GM12872 (cell line): ENCODE results near the gene SARS2.

Source experiments
- TF ChIP-seq, protein P1 (sequence below): IDR thresholded peaks from 3 replicates; pipeline ENCODE4 v1.5.1; 2011; ENCODE audit warnings: low read depth, mild to moderate bottlenecking, low read length, moderate library complexity; ENCODE audit not compliant: insufficient read depth

The SARS2 gene

DNA sequence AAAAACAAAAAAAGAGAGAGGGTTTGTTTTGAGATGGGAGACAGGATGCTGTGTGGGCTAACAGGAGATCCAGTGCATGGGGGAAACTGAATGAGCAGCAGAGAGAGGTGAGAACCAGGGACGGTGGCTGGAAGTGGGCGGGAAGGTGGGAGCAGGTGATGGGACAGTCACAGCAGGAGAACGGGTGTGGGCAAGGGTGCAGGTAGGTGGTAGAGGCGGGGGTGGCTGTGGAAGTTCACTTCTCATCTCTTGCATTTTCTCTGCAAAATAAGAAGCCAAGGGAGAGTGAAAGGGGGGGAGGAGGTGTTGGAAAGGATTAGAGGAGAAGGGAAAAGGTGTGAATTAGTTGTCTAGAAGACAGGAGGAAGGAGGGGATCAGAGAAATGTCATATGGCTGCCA lies 23.1 kb upstream of the SARS2 start:
- TF ChIP-seq, protein P1, sequence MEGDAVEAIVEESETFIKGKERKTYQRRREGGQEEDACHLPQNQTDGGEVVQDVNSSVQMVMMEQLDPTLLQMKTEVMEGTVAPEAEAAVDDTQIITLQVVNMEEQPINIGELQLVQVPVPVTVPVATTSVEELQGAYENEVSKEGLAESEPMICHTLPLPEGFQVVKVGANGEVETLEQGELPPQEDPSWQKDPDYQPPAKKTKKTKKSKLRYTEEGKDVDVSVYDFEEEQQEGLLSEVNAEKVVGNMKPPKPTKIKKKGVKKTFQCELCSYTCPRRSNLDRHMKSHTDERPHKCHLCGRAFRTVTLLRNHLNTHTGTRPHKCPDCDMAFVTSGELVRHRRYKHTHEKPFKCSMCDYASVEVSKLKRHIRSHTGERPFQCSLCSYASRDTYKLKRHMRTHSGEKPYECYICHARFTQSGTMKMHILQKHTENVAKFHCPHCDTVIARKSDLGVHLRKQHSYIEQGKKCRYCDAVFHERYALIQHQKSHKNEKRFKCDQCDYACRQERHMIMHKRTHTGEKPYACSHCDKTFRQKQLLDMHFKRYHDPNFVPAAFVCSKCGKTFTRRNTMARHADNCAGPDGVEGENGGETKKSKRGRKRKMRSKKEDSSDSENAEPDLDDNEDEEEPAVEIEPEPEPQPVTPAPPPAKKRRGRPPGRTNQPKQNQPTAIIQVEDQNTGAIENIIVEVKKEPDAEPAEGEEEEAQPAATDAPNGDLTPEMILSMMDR, result no peak

DNA sequence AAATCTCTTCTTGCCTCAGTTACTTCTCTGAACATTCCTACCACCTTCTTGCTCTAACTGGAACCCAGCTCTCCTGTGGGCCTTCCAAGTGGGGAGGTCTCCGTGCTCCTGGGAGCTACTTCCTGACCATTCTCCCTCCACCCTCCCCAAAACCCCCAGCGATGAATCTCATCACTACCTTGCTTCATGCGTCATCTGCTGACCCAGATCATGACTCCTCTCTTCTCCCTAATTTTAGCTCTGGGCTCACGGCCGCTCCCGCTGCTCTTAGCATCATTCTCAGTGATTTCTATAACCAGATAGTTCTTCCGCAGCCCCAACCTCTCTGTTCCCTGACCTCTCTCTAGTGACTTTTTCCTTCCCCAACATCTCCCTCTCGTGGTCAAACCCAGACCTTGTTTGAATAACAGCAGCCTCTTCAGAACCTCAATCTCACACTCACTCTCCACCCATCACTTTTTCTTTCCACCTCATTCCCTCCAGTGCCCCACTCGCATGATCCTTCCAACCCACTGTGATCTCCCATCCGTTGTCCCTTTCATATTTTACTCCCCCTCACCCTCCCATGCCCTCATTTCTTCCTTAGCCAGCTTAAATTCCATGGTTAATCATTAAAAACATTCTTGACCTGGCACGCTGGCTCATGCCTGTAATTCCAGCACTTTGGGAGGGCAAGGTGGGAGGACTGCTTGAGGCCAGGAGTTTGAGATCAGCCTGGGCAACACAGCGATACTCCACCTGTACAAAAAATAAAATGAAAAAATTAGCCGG lies 22.0 kb upstream of the SARS2 start:
- TF ChIP-seq, protein P1, result peak; percentile 64

DNA sequence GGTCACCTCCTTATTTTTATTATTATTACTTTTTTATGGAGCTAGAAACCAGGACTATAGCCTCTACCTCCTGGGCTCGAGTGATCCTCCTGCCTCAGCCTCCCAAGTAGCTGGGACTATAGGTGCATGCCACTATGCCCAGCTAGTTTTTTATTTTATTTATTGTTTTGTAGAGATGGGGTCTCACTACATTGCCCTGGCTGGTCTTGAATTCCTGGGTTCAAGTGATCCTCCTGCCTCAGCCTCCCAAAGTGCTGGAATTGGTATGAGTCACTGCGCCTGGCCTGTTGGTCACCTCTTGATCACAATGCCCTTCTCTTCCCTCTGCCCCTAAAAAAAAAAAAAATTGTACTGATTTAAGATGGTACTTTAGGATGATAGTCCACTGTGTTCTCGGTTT lies 20.6 kb upstream of the SARS2 start:
- TF ChIP-seq, protein P1, result no peak

DNA sequence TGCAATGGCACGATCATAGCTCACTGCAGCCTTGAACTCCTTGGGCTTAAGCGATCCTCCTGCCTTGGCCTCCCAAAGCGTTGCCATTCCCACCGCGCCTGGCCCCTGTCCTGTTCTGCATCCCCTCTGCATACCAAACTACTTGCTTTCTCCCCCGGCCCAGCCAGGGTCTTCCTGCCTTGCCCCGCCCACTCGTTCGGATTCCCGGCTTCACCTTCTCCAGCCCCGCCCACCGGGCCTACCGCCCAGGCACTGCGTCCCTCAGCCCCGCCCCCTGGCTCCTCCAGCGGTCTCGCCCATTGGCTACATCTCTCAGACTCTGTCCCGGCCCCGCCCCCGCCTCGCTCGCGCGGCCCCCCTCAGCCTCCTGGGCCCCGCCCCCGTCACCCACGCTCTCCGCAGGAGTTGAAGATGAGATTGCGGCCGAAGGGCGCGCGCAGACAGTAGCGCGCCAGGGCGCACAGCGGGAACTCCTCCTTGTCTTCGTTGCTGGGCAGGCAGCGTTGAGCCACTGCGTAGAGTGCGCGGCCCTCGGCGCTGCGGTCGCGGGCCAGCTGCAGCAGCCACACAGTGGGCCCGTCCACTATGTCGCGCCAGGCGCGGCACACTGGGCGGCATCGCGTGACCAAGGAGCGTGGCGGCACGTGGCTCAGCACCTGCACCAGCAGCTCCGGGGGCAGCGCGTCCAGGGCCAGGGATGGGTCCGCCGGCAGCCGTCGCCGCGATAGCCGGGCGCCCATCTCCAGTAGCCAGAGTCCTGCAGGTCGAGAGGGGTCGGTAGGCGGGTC lies 19.2 kb upstream of the SARS2 start:
- TF ChIP-seq, protein P1, result no peak

DNA sequence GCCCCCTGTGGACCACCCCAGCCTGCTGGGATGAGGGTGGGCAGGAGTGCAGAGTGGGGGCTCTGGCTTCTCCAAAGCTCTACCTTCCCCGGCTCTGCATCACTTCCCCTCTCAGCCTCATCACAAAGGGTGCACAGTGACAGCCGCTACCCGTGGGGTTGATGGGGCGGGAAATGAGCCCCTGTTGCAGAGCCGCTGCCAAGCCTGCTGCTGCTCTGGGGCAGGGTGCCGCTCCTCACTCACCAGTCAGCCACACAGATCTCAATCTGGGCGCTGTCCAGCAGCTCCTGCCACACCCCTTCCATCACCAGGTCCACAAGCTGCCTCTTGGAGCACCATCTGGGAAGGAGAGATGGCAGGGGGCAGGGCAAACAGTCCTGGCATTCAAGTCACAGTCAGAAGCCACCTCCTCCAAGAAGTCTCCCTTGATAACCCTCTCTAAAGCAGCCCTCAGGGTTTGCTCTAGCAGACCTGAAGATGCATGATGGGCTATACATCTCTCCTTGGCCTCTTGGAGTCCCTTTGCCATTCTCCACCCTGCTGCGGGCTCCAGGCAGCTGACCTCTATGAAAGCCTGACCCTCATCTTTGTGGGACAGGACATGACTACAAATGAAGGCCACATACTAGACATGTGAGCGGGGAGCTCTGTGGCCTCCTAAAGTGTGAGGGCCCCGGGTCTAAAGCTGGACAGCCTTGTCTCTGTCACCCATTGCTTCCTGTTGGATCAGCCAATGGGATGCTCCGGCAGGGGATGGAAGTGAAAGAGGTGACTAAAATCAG lies 15.9 kb upstream of the SARS2 start:
- TF ChIP-seq, protein P1, result no peak

DNA sequence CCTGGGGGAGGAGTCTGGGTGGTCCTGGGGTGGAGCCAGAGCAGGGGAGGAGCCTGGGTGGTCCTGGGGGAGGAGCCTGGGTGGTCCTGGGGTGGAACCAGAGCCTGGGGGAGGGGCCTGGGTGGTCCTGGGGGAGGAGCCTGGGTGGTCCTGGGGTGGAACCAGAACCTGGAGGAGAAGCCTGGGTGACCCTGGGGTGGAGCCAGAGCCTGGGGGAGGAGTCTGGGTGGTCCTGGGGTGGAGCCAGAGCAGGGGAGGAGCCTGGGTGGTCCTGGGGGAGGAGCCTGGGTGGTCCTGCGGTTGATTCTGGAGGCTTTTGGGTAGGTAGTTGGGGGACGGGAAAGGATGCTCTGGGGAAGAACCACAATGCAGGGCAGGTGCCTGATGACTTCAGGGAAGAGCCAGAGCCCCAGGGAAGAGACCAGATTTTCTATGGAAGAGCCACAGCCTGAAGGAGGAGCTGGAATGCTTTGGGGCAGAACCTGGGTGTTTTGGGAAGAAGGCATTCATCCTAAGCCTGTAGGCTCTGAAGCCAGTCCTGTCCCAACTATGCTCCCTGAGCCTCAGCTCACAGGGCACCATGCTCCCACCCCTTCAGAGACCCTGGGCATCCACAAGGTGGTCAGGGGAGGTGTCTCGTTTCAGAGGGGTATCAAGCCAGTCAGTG lies 15.1 kb upstream of the SARS2 start:
- TF ChIP-seq, protein P1, result no peak
